ENCODE data around the gene GPR137B.
"Not testable (repeated sequence)": the region's sequence is repeated elsewhere in the genome, so short reads cannot be mapped to it uniquely, and the experiment has no call there.

Gene GPR137B

GRCh38 chr1:236176337-236177336 lies 34.3 kb downstream of the GPR137B start:
- no peak for TF ChIP-seq CTCF (IDR thresholded peaks at IDR 0.05; ENCODE audit: low read depth, low read length, missing control alignments)
- Histone ChIP-seq H3K4me3 (ENCODE audit: low read depth, low read length) (no peak overlapping the region), H3K27me3 (replicated peaks) (no peaks in the 10 kb centered on the region), H3K27ac (no peak overlapping the region), H3K36me3 (replicated peaks) (no peaks in the 10 kb centered on the region)
- no peak for DNase-seq
- in situ Hi-C loops (cut with HindIII; ENCODE audit: low pct_ligation_motif_present, low sequenced_read_pairs), result no loop called here

- no peak for TF ChIP-seq CTCF (IDR thresholded peaks at IDR 0.05; ENCODE audit: low read depth, low read length, missing control alignments)
- DNase-seq, result no peak
- in situ Hi-C loops (cut with HindIII; ENCODE audit: low pct_ligation_motif_present, low sequenced_read_pairs), result no loop called here
- Histone ChIP-seq H3K36me3 (replicated peaks) (no peaks in the 10 kb centered on the region), H3K27me3 (replicated peaks) (no peaks in the 10 kb centered on the region), H3K27ac (no peak overlapping the region), H3K4me3 (ENCODE audit: low read depth, low read length) (no peak overlapping the region)
Observed at GRCh38 chr1:236179634-236180033, 37.3 kb downstream of the GPR137B start.

GRCh38 chr1:236181059-236181458 lies 38.7 kb downstream of the GPR137B start:
- Histone ChIP-seq H3K4me3 (ENCODE audit: low read depth, low read length) (no peak overlapping the region), H3K27ac (no peak overlapping the region), H3K27me3 (replicated peaks) (no peaks in the 10 kb centered on the region), H3K36me3 (replicated peaks) (no peaks in the 10 kb centered on the region)
- no peak for TF ChIP-seq CTCF (IDR thresholded peaks at IDR 0.05; ENCODE audit: low read depth, low read length, missing control alignments)
- in situ Hi-C loops (cut with HindIII; ENCODE audit: low pct_ligation_motif_present, low sequenced_read_pairs), result no loop called here
- no peak for DNase-seq

- no peak overlapping the region for H3K4me3 ChIP-seq (ENCODE audit: low read depth, low read length)
- no peak overlapping the region for H3K27ac ChIP-seq
- DNase-seq, result no peak
- in situ Hi-C loops (cut with HindIII; ENCODE audit: low pct_ligation_motif_present, low sequenced_read_pairs), result no loop called here
- no peaks in the 10 kb centered on the region for H3K36me3 ChIP-seq (replicated peaks)
- no peak for TF ChIP-seq CTCF (IDR thresholded peaks at IDR 0.05; ENCODE audit: low read depth, low read length, missing control alignments)
- H3K27me3 ChIP-seq (replicated peaks), result no peaks in the 10 kb centered on the region
Observed at GRCh38 chr1:236185687-236186086, 43.3 kb downstream of the GPR137B start.

GRCh38 chr1:236186471-236186870 lies 44.1 kb downstream of the GPR137B start:
- H3K27me3 ChIP-seq (replicated peaks); H3K27ac ChIP-seq; H3K36me3 ChIP-seq (replicated peaks); DNase-seq; H3K4me3 ChIP-seq (ENCODE audit: low read depth, low read length); in situ Hi-C loops (cut with HindIII; ENCODE audit: low pct_ligation_motif_present, low sequenced_read_pairs): not testable (repeated sequence)

GRCh38 chr1:236188084-236188483 lies 45.7 kb downstream of the GPR137B start:
- in situ Hi-C loops (cut with HindIII; ENCODE audit: low pct_ligation_motif_present, low sequenced_read_pairs); H3K36me3 ChIP-seq (replicated peaks); H3K27ac ChIP-seq; H3K27me3 ChIP-seq (replicated peaks); H3K4me3 ChIP-seq (ENCODE audit: low read depth, low read length); DNase-seq: not testable (repeated sequence)

Measured in brain microvascular endothelial cell (primary cell).